ENCODE results near the gene PANX1.
"Not testable (repeated sequence)": the region's sequence is repeated elsewhere in the genome, so short reads cannot be mapped to it uniquely, and the experiment has no call there.

The PANX1 gene

GRCh38 chr11:94117871-94118270 is 10.8 kb upstream of the PANX1 start:
- no peak for TF ChIP-seq EZH2 (IDR thresholded peaks at IDR 0.05; ENCODE audit: borderline replicate concordance, low read length)
- no peak for TF ChIP-seq CTCF (IDR thresholded peaks at IDR 0.05; ENCODE audit: low read length)
- no peaks in the 10 kb centered on the region for H3K36me3 ChIP-seq (ENCODE audit: insufficient read depth, low read length)
- no peak overlapping the region for H3K4me2 ChIP-seq (ENCODE audit: low read length)
- no peak overlapping the region for H3K9ac ChIP-seq (ENCODE audit: low read length)
- no peaks in the 10 kb centered on the region for H3F3A ChIP-seq (ENCODE audit: insufficient read depth, low read length)
- H3K4me1 ChIP-seq (ENCODE audit: insufficient read depth, low read length, severe bottlenecking) = no peaks in the 10 kb centered on the region
- no peak overlapping the region for H2AFZ ChIP-seq (ENCODE audit: low read length)
- no peaks in the 10 kb centered on the region for H4K20me1 ChIP-seq (ENCODE audit: insufficient read depth, low read length)
- no peaks in the 10 kb centered on the region for H3K9me3 ChIP-seq (ENCODE audit: low read length)
- no peaks in the 10 kb centered on the region for H3K79me2 ChIP-seq (ENCODE audit: insufficient read depth, low read length)
- no peak overlapping the region for H3K4me3 ChIP-seq (ENCODE audit: low read depth, low read length, poor library complexity, severe bottlenecking)
- H3K9me2 ChIP-seq (ENCODE audit: low read depth, low read length) = no peaks in the 10 kb centered on the region
- no peak overlapping the region for H3K27ac ChIP-seq (ENCODE audit: low read depth, low read length, poor library complexity, severe bottlenecking)
- H3K27me3 ChIP-seq (ENCODE audit: insufficient read depth, low read length) = no peaks in the 10 kb centered on the region

GRCh38 chr11:94119676-94120075 is 9.0 kb upstream of the PANX1 start:
- not testable (repeated sequence) for H4K20me1 ChIP-seq (ENCODE audit: insufficient read depth, low read length); H3F3A ChIP-seq (ENCODE audit: insufficient read depth, low read length); H3K9me2 ChIP-seq (ENCODE audit: low read depth, low read length); H3K27me3 ChIP-seq (ENCODE audit: insufficient read depth, low read length); H3K4me1 ChIP-seq (ENCODE audit: insufficient read depth, low read length, severe bottlenecking); H3K9me3 ChIP-seq (ENCODE audit: low read length); H3K4me2 ChIP-seq (ENCODE audit: low read length); H3K9ac ChIP-seq (ENCODE audit: low read length); H3K79me2 ChIP-seq (ENCODE audit: insufficient read depth, low read length); H3K36me3 ChIP-seq (ENCODE audit: insufficient read depth, low read length); H3K4me3 ChIP-seq (ENCODE audit: low read depth, low read length, poor library complexity, severe bottlenecking); H3K27ac ChIP-seq (ENCODE audit: low read depth, low read length, poor library complexity, severe bottlenecking); H2AFZ ChIP-seq (ENCODE audit: low read length)

- not testable (repeated sequence) for H3K27ac ChIP-seq (ENCODE audit: low read depth, low read length, poor library complexity, severe bottlenecking); H3K4me3 ChIP-seq (ENCODE audit: low read depth, low read length, poor library complexity, severe bottlenecking); H4K20me1 ChIP-seq (ENCODE audit: insufficient read depth, low read length); H2AFZ ChIP-seq (ENCODE audit: low read length); H3K9me3 ChIP-seq (ENCODE audit: low read length); H3K4me1 ChIP-seq (ENCODE audit: insufficient read depth, low read length, severe bottlenecking); H3K27me3 ChIP-seq (ENCODE audit: insufficient read depth, low read length); H3K79me2 ChIP-seq (ENCODE audit: insufficient read depth, low read length); H3F3A ChIP-seq (ENCODE audit: insufficient read depth, low read length); H3K9ac ChIP-seq (ENCODE audit: low read length); H3K36me3 ChIP-seq (ENCODE audit: insufficient read depth, low read length); H3K9me2 ChIP-seq (ENCODE audit: low read depth, low read length); H3K4me2 ChIP-seq (ENCODE audit: low read length)
Observed at GRCh38 chr11:94120516-94120915, 8.1 kb upstream of the PANX1 start.

- no peak overlapping the region for H3K4me2 ChIP-seq (ENCODE audit: low read length)
- H3K9ac ChIP-seq (ENCODE audit: low read length) = no peak overlapping the region
- TF ChIP-seq EZH2 (IDR thresholded peaks at IDR 0.05; ENCODE audit: borderline replicate concordance, low read length) = no peak
- no peak for TF ChIP-seq CTCF (IDR thresholded peaks at IDR 0.05; ENCODE audit: low read length)
- no peak overlapping the region for H3K4me3 ChIP-seq (ENCODE audit: low read depth, low read length, poor library complexity, severe bottlenecking)
- no peaks in the 10 kb centered on the region for H3K4me1 ChIP-seq (ENCODE audit: insufficient read depth, low read length, severe bottlenecking)
- H4K20me1 ChIP-seq (ENCODE audit: insufficient read depth, low read length) = no peaks in the 10 kb centered on the region
- no peaks in the 10 kb centered on the region for H3K79me2 ChIP-seq (ENCODE audit: insufficient read depth, low read length)
- H3F3A ChIP-seq (ENCODE audit: insufficient read depth, low read length) = no peaks in the 10 kb centered on the region
- no peaks in the 10 kb centered on the region for H3K9me3 ChIP-seq (ENCODE audit: low read length)
- H3K36me3 ChIP-seq (ENCODE audit: insufficient read depth, low read length) = no peaks in the 10 kb centered on the region
- no peak overlapping the region for H2AFZ ChIP-seq (ENCODE audit: low read length)
- no peak overlapping the region for H3K27ac ChIP-seq (ENCODE audit: low read depth, low read length, poor library complexity, severe bottlenecking)
- H3K9me2 ChIP-seq (ENCODE audit: low read depth, low read length) = no peaks in the 10 kb centered on the region
- H3K27me3 ChIP-seq (ENCODE audit: insufficient read depth, low read length) = no peaks in the 10 kb centered on the region
Observed at GRCh38 chr11:94120946-94121345, 7.7 kb upstream of the PANX1 start.

All from OCI-LY1 (cell line).